ENCODE measurements around the gene SDK1. TPM values are rescaled to one million over a fixed set of nuclear protein-coding genes. Genes with fewer than 3 reads are reported as not detected.

The SDK1 gene
- total and polyA plus RNA-seq, 2 donors (not counting 3 experiments of a cell fraction or from before 2014, with no cell fraction given): 1.6 to 3.9 TPM

GRCh38 chr7:3591944-3592343 lies 290.9 kb downstream of the SDK1 start:
- intact Hi-C loops (cut with micrococcal nuclease): no loop called here
- POLR2A ChIA-PET: no interaction called here
- H3K27me3 ChIP-seq (ENCODE audit: control insufficient read depth in 2 of 2, insufficient read depth in 2 of 2, low read length in 2 of 2): no peaks in the 10 kb centered on the region

More at GRCh38 chr7:3591944-3592343, 290.9 kb downstream of the SDK1 start:
- Histone ChIP-seq H3K4me2 (ENCODE audit: insufficient read depth, low read length) (no peak overlapping the region), H4K20me1 (replicated peaks; ENCODE audit: control insufficient read depth, extremely low read depth, insufficient read depth, low read length) (no peaks in the 10 kb centered on the region), H3K9me3 (replicated peaks; ENCODE audit: control insufficient read depth, insufficient read depth, low read length) (no peaks in the 10 kb centered on the region), H3K4me3 (replicated peaks in 1 of 3; ENCODE audit: insufficient read depth in 1 of 3, low read depth in 1 of 3, low read length in 3 of 3) (no peak overlapping the region), H2AFZ (ENCODE audit: low read depth, low read length) (no peak overlapping the region), H3K79me2 (ENCODE audit: control insufficient read depth, insufficient read depth, low read length) (no peaks in the 10 kb centered on the region), H3K9ac (replicated peaks; ENCODE audit: extremely low read depth, insufficient read depth, low read length) (no peak overlapping the region), H3K4me1 (ENCODE audit: control insufficient read depth, extremely low read depth, insufficient read depth, low read length) (no peaks in the 10 kb centered on the region), H3K9me1 (replicated peaks; ENCODE audit: control insufficient read depth, extremely low read depth, insufficient read depth, low read length) (no peaks in the 10 kb centered on the region), H3K36me3 (ENCODE audit: control insufficient read depth in 2 of 2, extremely low read depth in 1 of 2, insufficient read depth in 2 of 2, low read length in 2 of 2) (no peaks in the 10 kb centered on the region), H3K27ac (ENCODE audit: insufficient read depth, low read depth, low read length) (no peak overlapping the region)
- TF ChIP-seq CTCF (IDR thresholded peaks at IDR 0.05; ENCODE audit: extremely low read depth in 1 of 2, insufficient read depth in 1 of 2, low read depth in 1 of 2, low read length in 2 of 2): no peak
- no peak for TF ChIP-seq MAX (IDR thresholded peaks at IDR 0.05; ENCODE audit: insufficient read depth, insufficient read length)
- no peak for TF ChIP-seq POLR2AphosphoS5 (IDR thresholded peaks at IDR 0.05; ENCODE audit: insufficient read depth, low read depth, low read length)
- TF ChIP-seq GATA2 (IDR thresholded peaks at IDR 0.05; ENCODE audit: insufficient read depth, insufficient read length, low read depth, low read length): no peak
- no peak for TF ChIP-seq EZH2 (IDR thresholded peaks at IDR 0.05; ENCODE audit: borderline replicate concordance, low read depth, low read length, severe bottlenecking)
- TF ChIP-seq MYC (IDR thresholded peaks at IDR 0.05; ENCODE audit: low read depth, low read length): no peak
- TF ChIP-seq POLR2A (IDR thresholded peaks at IDR 0.05; ENCODE audit: low read depth, low read length): no peak
- no peak for TF ChIP-seq FOS (IDR thresholded peaks at IDR 0.05; ENCODE audit: borderline replicate concordance, insufficient read depth, low read length)
- TF ChIP-seq JUN (IDR thresholded peaks at IDR 0.05; ENCODE audit: borderline replicate concordance, insufficient read depth, insufficient read length, low read depth): no peak
- CTCF ChIA-PET: no interaction called here
- no peak for DNase-seq (ENCODE audit: low read depth, low spot score)
- dilution Hi-C loops (cut with MboI; ENCODE audit: extremely low pct_ligation_motif_present, low sequenced_read_pairs): no loop called here
- BruUV-seq (replicated peaks): no TSS peak
- FAIRE-seq: no peak

Data from endothelial cell of umbilical vein (primary cell).